ENCODE data around the gene SDK1. TPM values are rescaled to one million over a fixed set of nuclear protein-coding genes. Genes with fewer than 3 reads are reported as not detected.

Gene SDK1
- total and polyA plus RNA-seq, 8 donors, result 1.6 to 11.2 (median 6.6) TPM

- 71 to 87% (median 83%) methylated on average over 3 of the region's 3 CpGs for whole genome bisulfite sequencing, 5 donors
- DNase-seq, result no peak
Measured at GRCh38 chr7:3310884-3311283, 9.8 kb downstream of the SDK1 start.

GRCh38 chr7:3312583-3312982 lies 11.5 kb downstream of the SDK1 start:
- H3K27me3 ChIP-seq, result no peaks in the 10 kb centered on the region
- no peak for TF ChIP-seq POLR2A (IDR thresholded peaks at IDR 0.05)
- no peak for TF ChIP-seq EP300 (IDR thresholded peaks at IDR 0.05)
- TF ChIP-seq CTCF (IDR thresholded peaks at IDR 0.05), result no peak
- TF ChIP-seq POLR2AphosphoS5 (IDR thresholded peaks at IDR 0.05), result no peak
- 76 to 90% (median 88%) methylated on average over 2 of the region's 2 CpGs for WGBS, 5 donors

More at GRCh38 chr7:3310884-3311283, 9.8 kb downstream of the SDK1 start:
- intact Hi-C loops (cut with DNase I; ENCODE audit: low total_unique reads), result no loop called here
- Histone ChIP-seq H3K27me3 (no peaks in the 10 kb centered on the region), H3K36me3 (no peaks in the 10 kb centered on the region), H3K27ac (no peak overlapping the region), H3K9me3 (no peaks in the 10 kb centered on the region), H3K4me3 (no peak overlapping the region), H3K4me1 (no peaks in the 10 kb centered on the region)
- TF ChIP-seq POLR2A (IDR thresholded peaks at IDR 0.05), result no peak
- no peak for TF ChIP-seq EP300 (IDR thresholded peaks at IDR 0.05)
- TF ChIP-seq CTCF (IDR thresholded peaks at IDR 0.05), result no peak
- TF ChIP-seq POLR2AphosphoS5 (IDR thresholded peaks at IDR 0.05), result no peak

DNA sequence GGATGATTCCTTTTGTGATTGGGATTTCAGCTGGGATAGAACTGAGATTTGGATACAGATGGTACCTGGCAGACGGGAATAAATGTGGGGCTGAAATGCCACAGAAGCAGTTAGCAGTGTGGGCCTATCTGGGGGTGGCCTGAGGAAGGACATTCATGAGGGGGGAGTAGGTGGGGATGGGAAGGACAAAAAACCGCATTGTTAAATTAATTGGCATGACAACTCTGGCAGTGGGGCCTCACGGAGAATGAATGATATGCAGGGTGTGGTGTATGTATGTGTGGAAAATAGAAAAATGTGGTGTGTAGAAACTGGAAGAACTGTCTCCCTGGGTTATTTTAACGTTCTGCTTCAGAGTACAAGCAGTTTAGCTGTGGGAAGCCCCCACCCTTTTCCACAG lies 17.8 kb downstream of the SDK1 start:
- intact Hi-C loops (cut with DNase I; ENCODE audit: low total_unique reads), result no loop called here
- no peaks in the 10 kb centered on the region for H3K4me1 ChIP-seq
- no peak overlapping the region for H3K4me3 ChIP-seq
- H3K36me3 ChIP-seq, result no peaks in the 10 kb centered on the region
- no peak for TF ChIP-seq CTCF (IDR thresholded peaks at IDR 0.05)
- no peak overlapping the region for H3K27ac ChIP-seq
- 61 to 89% (median 68%) methylated on average over 4 of the region's 4 CpGs for WGBS, 5 donors
- H3K9me3 ChIP-seq, result no peaks in the 10 kb centered on the region
- H3K27me3 ChIP-seq, result no peaks in the 10 kb centered on the region
- no peak for DNase-seq

More at GRCh38 chr7:3312583-3312982, 11.5 kb downstream of the SDK1 start:
- Histone ChIP-seq H3K4me1 (no peaks in the 10 kb centered on the region), H3K9me3 (no peaks in the 10 kb centered on the region), H3K4me3 (no peak overlapping the region), H3K36me3 (no peaks in the 10 kb centered on the region), H3K27ac (no peak overlapping the region)
- intact Hi-C loops (cut with DNase I; ENCODE audit: low total_unique reads), result no loop called here
- no peak for DNase-seq

- Histone ChIP-seq H3K36me3 (no peaks in the 10 kb centered on the region), H3K27ac (no peak overlapping the region), H3K4me3 (no peak overlapping the region), H3K9me3 (no peaks in the 10 kb centered on the region), H3K4me1 (no peaks in the 10 kb centered on the region), H3K27me3 (no peaks in the 10 kb centered on the region)
- no peak for TF ChIP-seq CTCF (IDR thresholded peaks at IDR 0.05)
- no peak for TF ChIP-seq POLR2AphosphoS5 (IDR thresholded peaks at IDR 0.05)
- TF ChIP-seq EP300 (IDR thresholded peaks at IDR 0.05), result no peak
- no peak for TF ChIP-seq POLR2A (IDR thresholded peaks at IDR 0.05)
- WGBS, 5 donors, result 72 to 81% (median 76%) methylated on average over 4 of the region's 4 CpGs
- intact Hi-C loops (cut with DNase I; ENCODE audit: low total_unique reads), result no loop called here
- DNase-seq, result no peak
Measured at GRCh38 chr7:3321206-3321605, 20.2 kb downstream of the SDK1 start.
